Heart right ventricle (tissue), 16 donors: ENCODE results near the gene PLXNB3. TPM values are rescaled to one million over a fixed set of nuclear protein-coding genes. Genes with fewer than 3 reads are reported as not detected.

ENCODE experiments used
- ATAC-seq, 8 donors: fragments of 200-7000 bp; cut with Tn5 transposase; one replicate each; pipeline ENCODE4 v1.9.1; 2020; ENCODE audit warnings: mild to moderate bottlenecking in 8 of 8, moderate library complexity in 8 of 8, moderate number of reproducible peaks in 1 of 8
- DNase-seq, 2 donors: peaks; one replicate each; pipeline ENCODE4 v3.0.0-alpha.2; 2020
- H3K27ac ChIP-seq, 10 donors: fragments of 200-600 bp; sonication (generic) in 2 of 10; one replicate each; pipeline versions ENCODE4 v1.5.0 to v1.8.0; 2020 to 2022; ENCODE audit warnings: mild to moderate bottlenecking in 3 of 10
- H3K27me3 ChIP-seq, 7 donors: fragments of 200-600 bp; one replicate each; pipeline ENCODE4 v1.8.0; 2021 to 2022; ENCODE audit warnings: mild to moderate bottlenecking in 2 of 7
- H3K36me3 ChIP-seq, 9 donors: fragments of 200-600 bp; sonication (generic) in 1 of 9; one replicate each; pipeline versions ENCODE4 v1.5.0 to v1.8.0; 2020 to 2022; ENCODE audit warnings: mild to moderate bottlenecking in 2 of 9
- H3K4me1 ChIP-seq, 9 donors: fragments of 200-600 bp; sonication (generic) in 1 of 9; one replicate each; pipeline versions ENCODE4 v1.5.0 to v1.8.0; 2020 to 2022; ENCODE audit warnings: mild to moderate bottlenecking in 4 of 9
- H3K4me3 ChIP-seq, 10 donors: fragments of 200-600 bp; sonication (generic) in 2 of 10; one replicate each; pipeline versions ENCODE4 v1.5.0 to v1.8.0; 2020 to 2022; ENCODE audit warnings: mild to moderate bottlenecking in 7 of 10, moderate library complexity in 2 of 10
- H3K9me3 ChIP-seq, 11 donors: fragments of 200-600 bp in 10 of 11; sonication (generic) in 2 of 11; one replicate each; pipeline versions ENCODE4 v1.5.0 to v1.8.0; 2013 to 2022; ENCODE audit warnings: mild to moderate bottlenecking in 2 of 11, control low read depth in 1 of 11, moderate library complexity in 1 of 11
- CTCF ChIP-seq, 9 donors: fragments of 200-600 bp; sonication (generic) in 2 of 9; IDR thresholded peaks; one replicate each; pipeline versions ENCODE4 v1.5.0 to v1.8.0; 2021 to 2022; ENCODE audit warnings: antibody characterized with exemption in 9 of 9, mild to moderate bottlenecking in 5 of 9, moderate library complexity in 1 of 9
- WGBS, 2 donors: extraction: QIAGEN DNeasy Blood & Tissue Kit; methylation state at CpG; one replicate each; pipeline ENCODE4 v1.1.7; 2013; ENCODE audit warnings: inconsistent platforms in 1 of 2; 5-methylcytosine and 5-hydroxymethylcytosine counted together
- intact Hi-C, 10 donors: fragments of 100-400 bp; cut with DNase I; formaldehyde crosslinking; loops; one replicate each; pipeline versions ENCODE4 v1.11.1 to v1.14.2; 2022
- polyA plus RNA-seq, 2 donors: library from polyadenylated mRNA; stranded (reverse); fragments of 200-250 nt; gene quantifications; one replicate each; pipeline ENCODE4 v1.2.3, GENCODE V29; 2013
- total RNA-seq, 10 donors: library from RNA; stranded (reverse); fragmentation: NEBNext Ultra II Directional in 3 of 10; extraction: Animal tissue kit (Norgen Biotek cat#: 25700) in 3 of 10; gene quantifications; one replicate each; pipeline versions ENCODE4 v1.2.1 to v1.2.4, GENCODE V29; 2021 to 2023
- donor health status: Arrhythmogenic right ventricular cardiomyopathy.
- donor health status: ischemic (EF 13 %, LVEDD 7.1; RV severe dilation, severe dysfunction).
- donor health status: healthy with polysubstance abuse.
- donor health status: DM: no; HTN: yes; CAD: no.
- donor health status: DM: no; HTN: no; CAD: no.
- donor health status: ischemic (EF 25% LVEDD 6.9; RV normal size, moderate dysfunction).
- donor health status: ischemic (EF 25% LVEDD 5.7; RV mildly dilated, moderate dysfunction).
- donor health status: healthy.
- donor health status: DM: yes; HTN: yes; CAD: no.
- donor health status: Ischemic cardiomyopathy.
- donor health status: ischemic (EF 35%, LVEDD 5.7; RV mildly dilated, moderate dysfunction).
- donor health status: nonischemic (EF 11% LVEDD 7.7; RV severe dilation, severe dysfunction).
- donor health status: DM: yes; HTN: yes; CAD: no.
- donor health status: PGD.
- donor health status: ischemic (EF 29% LVEDD 5.4; RV normal size, mild dysfunction).
- donor health status: nonischemic (EF 23%, LVEDD 6.1; RV moderate dilation, normal function).

PLXNB3 gene
- total and polyA plus RNA-seq, 12 donors: 1.1 to 8.1 (median 4.3) TPM

- intact Hi-C loops: no loop called here
- 3 to 12% methylated on average over 30 to 32 of the region's 35 CpGs for WGBS, 2 donors
Measured at GRCh38 chrX:153726286-153727122, 37.5 kb upstream of the PLXNB3 start.

GRCh38 chrX:153727123-153727931 is 36.7 kb upstream of the PLXNB3 start:
- Histone ChIP-seq H3K36me3 (peaks cover 0 to 32% (median 0%) of the 10 kb centered on the region in 9 donors), H3K27me3 (peaks cover 0 to 10% (median 0%) of the 10 kb centered on the region in 7 donors), H3K9me3 (peaks cover 0 to 8% (median 0%) of the 10 kb centered on the region in 11 donors), H3K4me3 (peak overlapping the region in 5 of 10 donors; percentile 17 to 84 (median 35)), H3K4me1 (peaks cover 0 to 55% (median 41%) of the 10 kb centered on the region in 9 donors), H3K27ac (peak overlapping the region; percentile 64 to 94 (median 91))
- 21 to 23% methylated on average over 21 to 23 of the region's 23 CpGs for WGBS, 2 donors
- intact Hi-C loops: no loop called here
- TF ChIP-seq CTCF (IDR thresholded peaks at IDR 0.05): no peak
- ATAC-seq: peak in 6 of 8 donors; percentile 5 to 45 (median 26)
- peak; percentile 50 to 71 for DNase-seq

More at GRCh38 chrX:153726286-153727122, 37.5 kb upstream of the PLXNB3 start:
- H3K4me1 ChIP-seq: peaks cover 0 to 60% (median 41%) of the 10 kb centered on the region in 9 donors
- H3K36me3 ChIP-seq: peaks cover 0 to 30% (median 0%) of the 10 kb centered on the region in 9 donors
- ATAC-seq (peak; percentile 18 to 39 (median 32)), DNase-seq (peak; percentile 62 to 67)
- peaks cover 0 to 6% (median 0%) of the 10 kb centered on the region in 11 donors for H3K9me3 ChIP-seq
- peaks cover 0 to 10% (median 0%) of the 10 kb centered on the region in 7 donors for H3K27me3 ChIP-seq
- TF ChIP-seq CTCF (IDR thresholded peaks at IDR 0.05): no peak
- peak overlapping the region in 7 of 10 donors; percentile 17 to 84 (median 76) for H3K4me3 ChIP-seq
- peak overlapping the region; percentile 64 to 94 (median 91) for H3K27ac ChIP-seq

- no peak for DNase-seq
- no peak for TF ChIP-seq CTCF (IDR thresholded peaks at IDR 0.05)
Measured at GRCh38 chrX:153728095-153728494, 36.0 kb upstream of the PLXNB3 start.

More at GRCh38 chrX:153728095-153728494, 36.0 kb upstream of the PLXNB3 start:
- peaks cover 0 to 8% (median 0%) of the 10 kb centered on the region in 11 donors for H3K9me3 ChIP-seq
- H3K4me1 ChIP-seq: peaks cover 0 to 52% (median 34%) of the 10 kb centered on the region in 9 donors
- H3K27me3 ChIP-seq: peaks cover 0 to 9% (median 0%) of the 10 kb centered on the region in 7 donors
- ATAC-seq: no peak
- 85 to 89% methylated on average over 6 of the region's 6 CpGs for WGBS, 2 donors
- H3K27ac ChIP-seq: peak overlapping the region in 6 of 10 donors; percentile 81 to 94 (median 92)
- intact Hi-C loops: no loop called here
- H3K4me3 ChIP-seq: no peak overlapping the region
- H3K36me3 ChIP-seq: peaks cover 0 to 28% (median 0%) of the 10 kb centered on the region in 9 donors
